Prostate gland (tissue), 2 donors: ENCODE measurements around the gene AMIGO2. TPM values are rescaled to one million over a fixed set of nuclear protein-coding genes. Genes with fewer than 3 reads are reported as not detected.

Experiments used
- DNase-seq: peaks from one replicate; pipeline ENCODE4 v3.0.0-alpha.2; 2019; ENCODE audit warnings: low spot score
- H3K27ac ChIP-seq, 2 donors: fragments of 200-600 bp; sonication (generic); 2 replicates each; pipeline ENCODE4 v1.5.1; 2017 to 2019
- H3K27me3 ChIP-seq: fragments of 200-600 bp; sonication (generic); replicated peaks from 2 replicates; pipeline ENCODE4 v1.5.1; 2019; ENCODE audit not compliant: insufficient read depth
- H3K36me3 ChIP-seq, 2 donors: fragments of 200-600 bp; sonication (generic); 1 replicate in 1 of 2; 2 replicates in 1 of 2; pipeline versions ENCODE4 v1.5.1 to v1.8.1; 2017 to 2019
- H3K4me1 ChIP-seq: fragments of 200-600 bp; sonication (generic); replicated peaks from 2 replicates; pipeline ENCODE4 v1.5.1; 2019
- H3K4me3 ChIP-seq, 2 donors: fragments of 200-600 bp; sonication (generic); 2 replicates each; pipeline ENCODE4 v1.5.1; 2017 to 2019
- H3K9me3 ChIP-seq: fragments of 200-600 bp; sonication (generic); 2 replicates; pipeline ENCODE4 v1.5.1; 2017
- POLR2A ChIP-seq: fragments of 450-650 bp; IDR thresholded peaks from one replicate; pipeline ENCODE4 v1.6.1; 2016; ENCODE audit warnings: antibody characterized with exemption, mild to moderate bottlenecking
- POLR2AphosphoS5 ChIP-seq: sonication (generic); formaldehyde crosslinking; IDR thresholded peaks from one replicate; pipeline ENCODE4 v1.6.1; 2017; ENCODE audit warnings: antibody characterized with exemption
- WGBS: methylation state at CpG from one replicate; pipeline ENCODE4 v1.1.5; 2018; 5-methylcytosine and 5-hydroxymethylcytosine counted together
- intact Hi-C: fragments of 100-400 bp; cut with DNase I; formaldehyde crosslinking; loops from one replicate; pipeline ENCODE4 v1.14.2; 2022
- total RNA-seq, 2 donors: library from RNA; depleted of rRNA; stranded (reverse); fragments of >200 nt; gene quantifications; one replicate each; pipeline ENCODE4 v1.1.0, GENCODE V29; 2016
- TF ChIP-seq, protein P1 (sequence below), 4 experiments: fragments of 200-600 bp in 2 of 4; fragments of 450-650 bp in 2 of 4; sonication (generic) in 2 of 4; IDR thresholded peaks; 1 replicate in 3 of 4; 2 replicates in 1 of 4; pipeline ENCODE4 v1.5.1; 2016 to 2019; ENCODE audit warnings: antibody characterized with exemption in 4 of 4, mild to moderate bottlenecking in 2 of 4, moderate library complexity in 2 of 4

The AMIGO2 gene
- total RNA-seq, 2 donors from 2014 or later = 6.3 to 44.9 TPM

GRCh38 chr12:47033081-47033480 is 46.7 kb downstream of the AMIGO2 start:
- Histone ChIP-seq H3K4me1 (no peaks in the 10 kb centered on the region), H3K27me3 (no peaks in the 10 kb centered on the region), H3K9me3 (no peaks in the 10 kb centered on the region), H3K27ac (no peak overlapping the region), H3K36me3 (no peaks in the 10 kb centered on the region), H3K4me3 (no peak overlapping the region)
- DNase-seq = peak; percentile 41
- TF ChIP-seq POLR2A = no peak
- TF ChIP-seq POLR2AphosphoS5 = peak; percentile 19
- 22% methylated on average over 5 of the region's 5 CpGs for WGBS
- intact Hi-C loops = loop anchor here (5.0 to 10.0 kb wide), 3 partner anchors 274 to 654 kb away; no protein-coding TSS in a partner anchor

GRCh38 chr12:47032644-47033043 is 47.1 kb downstream of the AMIGO2 start:
- no peaks in the 10 kb centered on the region for H3K9me3 ChIP-seq
- WGBS = 5% methylated on average over 1 of the region's 1 CpG
- intact Hi-C loops = loop anchor here (5.0 to 10.0 kb wide), 3 partner anchors 275 to 655 kb away; no protein-coding TSS in a partner anchor
- H3K4me3 ChIP-seq = no peak overlapping the region
- no peak overlapping the region for H3K27ac ChIP-seq
- no peak for DNase-seq
- TF ChIP-seq, protein P1, sequence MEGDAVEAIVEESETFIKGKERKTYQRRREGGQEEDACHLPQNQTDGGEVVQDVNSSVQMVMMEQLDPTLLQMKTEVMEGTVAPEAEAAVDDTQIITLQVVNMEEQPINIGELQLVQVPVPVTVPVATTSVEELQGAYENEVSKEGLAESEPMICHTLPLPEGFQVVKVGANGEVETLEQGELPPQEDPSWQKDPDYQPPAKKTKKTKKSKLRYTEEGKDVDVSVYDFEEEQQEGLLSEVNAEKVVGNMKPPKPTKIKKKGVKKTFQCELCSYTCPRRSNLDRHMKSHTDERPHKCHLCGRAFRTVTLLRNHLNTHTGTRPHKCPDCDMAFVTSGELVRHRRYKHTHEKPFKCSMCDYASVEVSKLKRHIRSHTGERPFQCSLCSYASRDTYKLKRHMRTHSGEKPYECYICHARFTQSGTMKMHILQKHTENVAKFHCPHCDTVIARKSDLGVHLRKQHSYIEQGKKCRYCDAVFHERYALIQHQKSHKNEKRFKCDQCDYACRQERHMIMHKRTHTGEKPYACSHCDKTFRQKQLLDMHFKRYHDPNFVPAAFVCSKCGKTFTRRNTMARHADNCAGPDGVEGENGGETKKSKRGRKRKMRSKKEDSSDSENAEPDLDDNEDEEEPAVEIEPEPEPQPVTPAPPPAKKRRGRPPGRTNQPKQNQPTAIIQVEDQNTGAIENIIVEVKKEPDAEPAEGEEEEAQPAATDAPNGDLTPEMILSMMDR (IDR thresholded peaks at IDR 0.05) = peak in 3 of 4 experiments; percentile 37 to 74 (median 69)
- no peak for TF ChIP-seq POLR2AphosphoS5
- TF ChIP-seq POLR2A = no peak
- no peaks in the 10 kb centered on the region for H3K36me3 ChIP-seq
- H3K4me1 ChIP-seq = no peaks in the 10 kb centered on the region
- H3K27me3 ChIP-seq = no peaks in the 10 kb centered on the region

DNA sequence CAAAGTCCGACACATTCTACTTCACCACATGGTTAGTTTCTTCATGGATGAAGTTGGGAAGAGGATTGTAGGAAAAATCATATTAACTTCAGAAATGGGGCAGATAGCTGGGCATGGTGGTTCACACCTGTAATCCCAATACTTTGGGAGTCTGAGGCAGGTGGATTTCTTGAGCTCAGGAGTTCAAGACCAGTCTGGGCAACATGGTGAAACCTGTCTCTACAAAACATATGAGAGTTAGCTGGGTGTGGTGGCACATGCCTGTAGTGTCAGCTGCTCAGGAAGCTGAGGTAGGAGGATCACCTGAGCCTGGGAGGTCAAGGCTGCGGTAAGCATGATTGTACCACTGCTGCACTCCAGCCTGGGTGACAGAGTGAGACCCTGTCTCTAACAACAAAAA is 49.9 kb downstream of the AMIGO2 start:
- TF ChIP-seq, protein P1 (IDR thresholded peaks at IDR 0.05) = no peak
- TF ChIP-seq POLR2A (no peak), POLR2AphosphoS5 (no peak)

DNA sequence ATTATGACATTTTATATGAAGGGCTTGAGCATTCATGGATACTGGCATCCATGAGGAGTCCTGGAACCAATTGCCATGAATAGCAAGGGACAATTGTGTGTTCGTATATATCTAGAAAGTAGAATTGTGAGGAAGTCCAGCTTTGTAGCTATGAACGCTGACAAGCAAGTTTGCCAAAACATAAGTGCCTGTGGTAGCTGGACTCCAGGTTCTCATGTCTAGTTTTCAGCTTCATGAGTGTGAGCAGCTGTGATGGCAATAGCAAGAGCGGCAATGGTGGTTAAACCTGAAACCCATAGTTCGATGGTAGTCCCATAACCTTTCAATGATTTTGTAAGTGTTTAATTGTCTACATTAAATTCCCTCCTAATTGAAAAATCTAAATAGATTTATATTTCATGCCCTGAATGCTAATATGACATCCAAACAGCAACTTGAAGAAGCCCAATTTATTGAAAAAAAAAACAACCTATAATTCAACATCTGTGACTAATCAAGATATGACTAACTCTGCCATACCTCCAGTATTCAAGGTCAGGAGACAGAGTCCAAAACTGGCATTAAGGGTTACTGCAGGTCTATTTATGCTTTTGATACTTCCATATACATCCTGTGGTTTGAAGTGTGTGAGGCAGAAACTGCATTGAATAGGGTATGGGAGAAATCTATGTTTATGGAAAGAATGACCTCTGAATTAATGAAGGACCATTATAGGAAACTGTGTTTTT is 50.6 kb downstream of the AMIGO2 start:
- no peak for TF ChIP-seq POLR2A
- TF ChIP-seq, protein P1 (IDR thresholded peaks at IDR 0.05) = no peak
- no peak for TF ChIP-seq POLR2AphosphoS5
- Histone ChIP-seq H3K36me3 (no peaks in the 10 kb centered on the region), H3K4me1 (no peaks in the 10 kb centered on the region), H3K27ac (no peak overlapping the region), H3K4me3 (no peak overlapping the region), H3K27me3 (no peaks in the 10 kb centered on the region), H3K9me3 (no peaks in the 10 kb centered on the region)
- DNase-seq = no peak
- intact Hi-C loops = no loop called here
- WGBS = 63% methylated on average over 4 of the region's 4 CpGs

More for the DNA sequence above, 49.9 kb downstream of the AMIGO2 start:
- Histone ChIP-seq H3K9me3 (no peaks in the 10 kb centered on the region), H3K4me3 (no peak overlapping the region), H3K4me1 (no peaks in the 10 kb centered on the region), H3K36me3 (no peaks in the 10 kb centered on the region), H3K27me3 (no peaks in the 10 kb centered on the region), H3K27ac (no peak overlapping the region)
- intact Hi-C loops = loop anchor here (5.0 to 10.0 kb wide), 3 partner anchors 277 to 657 kb away; no protein-coding TSS in a partner anchor
- DNase-seq = no peak
- WGBS = 96% methylated on average over 2 of the region's 2 CpGs

DNA sequence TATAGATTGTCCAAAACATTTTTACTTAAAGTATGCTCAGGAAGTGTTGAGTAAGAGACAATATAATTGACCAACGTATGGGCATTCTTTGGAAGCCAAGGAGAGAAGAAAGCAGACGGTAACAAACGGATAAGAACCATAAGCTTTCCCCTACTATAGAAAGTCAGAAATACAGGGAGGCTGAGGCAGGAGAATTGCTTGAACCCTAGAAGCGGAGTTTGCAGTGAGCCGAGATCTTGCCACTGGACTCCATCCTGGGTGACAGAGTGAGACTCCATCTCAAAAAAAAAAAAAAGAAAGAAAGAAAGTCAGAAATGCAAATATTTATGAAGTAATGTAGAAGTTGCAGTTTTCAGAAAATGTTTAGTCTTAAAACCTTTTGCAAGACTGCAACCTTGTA is 51.6 kb downstream of the AMIGO2 start:
- no peaks in the 10 kb centered on the region for H3K36me3 ChIP-seq
- DNase-seq = no peak
- H3K4me3 ChIP-seq = no peak overlapping the region
- no peaks in the 10 kb centered on the region for H3K9me3 ChIP-seq
- no peaks in the 10 kb centered on the region for H3K4me1 ChIP-seq
- intact Hi-C loops = no loop called here
- WGBS = 90% methylated on average over 5 of the region's 5 CpGs
- H3K27me3 ChIP-seq = no peaks in the 10 kb centered on the region
- H3K27ac ChIP-seq = no peak overlapping the region
- TF ChIP-seq POLR2A (no peak), POLR2AphosphoS5 (no peak)
- TF ChIP-seq, protein P1 (IDR thresholded peaks at IDR 0.05) = no peak

Other genes with a start within 250 kb of the AMIGO2 start
- 10 to 100 TPM in 1 of 2 donors, under 1 TPM in 1; 0.87 to 46.9 TPM for gene PCED1B, start 338 bp downstream of the AMIGO2 start, total RNA-seq